ENCODE data around the gene JMJD1C. TPM values are rescaled to one million over a fixed set of nuclear protein-coding genes. Genes with fewer than 3 reads are reported as not detected.

The JMJD1C gene
- total RNA-seq, 1 experiment from 2014 or later, result 66.3 TPM

DNA sequence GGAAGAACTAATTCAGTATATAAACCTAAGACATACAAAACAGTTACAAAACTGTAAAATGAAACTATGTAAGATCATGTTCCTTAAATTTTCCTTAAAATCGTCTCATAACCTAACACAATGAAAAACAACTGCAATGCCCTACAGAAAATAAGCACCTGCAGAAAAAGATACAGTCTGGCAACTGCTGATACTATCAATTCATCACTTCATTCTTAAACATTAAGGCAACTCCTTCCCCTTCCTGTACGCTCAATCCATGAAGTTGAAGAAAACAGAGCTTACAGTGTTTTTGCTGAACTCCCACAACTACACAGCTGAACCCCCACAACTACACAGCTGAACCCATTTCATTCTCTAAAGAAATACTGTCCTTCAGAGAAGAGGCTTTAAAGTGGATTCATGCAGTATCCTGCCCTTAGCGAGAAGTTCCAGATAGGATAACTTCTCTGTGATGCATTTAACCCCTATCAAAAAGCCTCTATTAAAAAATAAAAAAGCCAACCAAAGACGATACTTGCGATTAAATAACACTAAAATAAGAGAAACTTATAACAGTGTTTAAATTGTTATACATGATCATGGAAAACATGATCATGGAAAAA lies 50.0 kb downstream of the JMJD1C start:
- no peaks in the 10 kb centered on the region for H3K27me3 ChIP-seq (ENCODE audit: insufficient read depth, low read length)
- H3K36me3 ChIP-seq (ENCODE audit: control insufficient read depth in 1 of 2, insufficient read depth in 2 of 2, low read length in 2 of 2), result no peaks in the 10 kb centered on the region
- H3K27ac ChIP-seq (ENCODE audit: low read depth, low read length), result no peak overlapping the region
- H3K79me2 ChIP-seq (ENCODE audit: insufficient read depth, low read length), result peaks cover 81% of the 10 kb centered on the region
- no peaks in the 10 kb centered on the region for H3K4me1 ChIP-seq (ENCODE audit: control insufficient read depth in 1 of 2, insufficient read depth in 2 of 2, low read length in 2 of 2)
- TF ChIP-seq FOSL1 (IDR thresholded peaks at IDR 0.05; ENCODE audit: low read depth), result no peak
- no peak for TF ChIP-seq JUND (IDR thresholded peaks at IDR 0.05)
- no peak for TF ChIP-seq SRF (IDR thresholded peaks at IDR 0.05; ENCODE audit: low read depth)
- TF ChIP-seq POLR2AphosphoS5 (IDR thresholded peaks at IDR 0.05; ENCODE audit: low read depth, low read length), result no peak
- TF ChIP-seq, protein P1, sequence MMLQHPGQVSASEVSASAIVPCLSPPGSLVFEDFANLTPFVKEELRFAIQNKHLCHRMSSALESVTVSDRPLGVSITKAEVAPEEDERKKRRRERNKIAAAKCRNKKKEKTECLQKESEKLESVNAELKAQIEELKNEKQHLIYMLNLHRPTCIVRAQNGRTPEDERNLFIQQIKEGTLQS (IDR thresholded peaks at IDR 0.05), result no peak
- TF ChIP-seq ZFX (IDR thresholded peaks at IDR 0.05), result no peak
- TF ChIP-seq, protein P2, sequence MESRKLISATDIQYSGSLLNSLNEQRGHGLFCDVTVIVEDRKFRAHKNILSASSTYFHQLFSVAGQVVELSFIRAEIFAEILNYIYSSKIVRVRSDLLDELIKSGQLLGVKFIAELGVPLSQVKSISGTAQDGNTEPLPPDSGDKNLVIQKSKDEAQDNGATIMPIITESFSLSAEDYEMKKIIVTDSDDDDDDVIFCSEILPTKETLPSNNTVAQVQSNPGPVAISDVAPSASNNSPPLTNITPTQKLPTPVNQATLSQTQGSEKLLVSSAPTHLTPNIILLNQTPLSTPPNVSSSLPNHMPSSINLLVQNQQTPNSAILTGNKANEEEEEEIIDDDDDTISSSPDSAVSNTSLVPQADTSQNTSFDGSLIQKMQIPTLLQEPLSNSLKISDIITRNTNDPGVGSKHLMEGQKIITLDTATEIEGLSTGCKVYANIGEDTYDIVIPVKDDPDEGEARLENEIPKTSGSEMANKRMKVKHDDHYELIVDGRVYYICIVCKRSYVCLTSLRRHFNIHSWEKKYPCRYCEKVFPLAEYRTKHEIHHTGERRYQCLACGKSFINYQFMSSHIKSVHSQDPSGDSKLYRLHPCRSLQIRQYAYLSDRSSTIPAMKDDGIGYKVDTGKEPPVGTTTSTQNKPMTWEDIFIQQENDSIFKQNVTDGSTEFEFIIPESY (IDR thresholded peaks at IDR 0.05; ENCODE audit: extremely low read depth, insufficient replicate concordance, low read length), result no peak
- TF ChIP-seq ELF1 (IDR thresholded peaks at IDR 0.05; ENCODE audit: borderline replicate concordance, low read depth), result no peak
- TF ChIP-seq, protein P3, sequence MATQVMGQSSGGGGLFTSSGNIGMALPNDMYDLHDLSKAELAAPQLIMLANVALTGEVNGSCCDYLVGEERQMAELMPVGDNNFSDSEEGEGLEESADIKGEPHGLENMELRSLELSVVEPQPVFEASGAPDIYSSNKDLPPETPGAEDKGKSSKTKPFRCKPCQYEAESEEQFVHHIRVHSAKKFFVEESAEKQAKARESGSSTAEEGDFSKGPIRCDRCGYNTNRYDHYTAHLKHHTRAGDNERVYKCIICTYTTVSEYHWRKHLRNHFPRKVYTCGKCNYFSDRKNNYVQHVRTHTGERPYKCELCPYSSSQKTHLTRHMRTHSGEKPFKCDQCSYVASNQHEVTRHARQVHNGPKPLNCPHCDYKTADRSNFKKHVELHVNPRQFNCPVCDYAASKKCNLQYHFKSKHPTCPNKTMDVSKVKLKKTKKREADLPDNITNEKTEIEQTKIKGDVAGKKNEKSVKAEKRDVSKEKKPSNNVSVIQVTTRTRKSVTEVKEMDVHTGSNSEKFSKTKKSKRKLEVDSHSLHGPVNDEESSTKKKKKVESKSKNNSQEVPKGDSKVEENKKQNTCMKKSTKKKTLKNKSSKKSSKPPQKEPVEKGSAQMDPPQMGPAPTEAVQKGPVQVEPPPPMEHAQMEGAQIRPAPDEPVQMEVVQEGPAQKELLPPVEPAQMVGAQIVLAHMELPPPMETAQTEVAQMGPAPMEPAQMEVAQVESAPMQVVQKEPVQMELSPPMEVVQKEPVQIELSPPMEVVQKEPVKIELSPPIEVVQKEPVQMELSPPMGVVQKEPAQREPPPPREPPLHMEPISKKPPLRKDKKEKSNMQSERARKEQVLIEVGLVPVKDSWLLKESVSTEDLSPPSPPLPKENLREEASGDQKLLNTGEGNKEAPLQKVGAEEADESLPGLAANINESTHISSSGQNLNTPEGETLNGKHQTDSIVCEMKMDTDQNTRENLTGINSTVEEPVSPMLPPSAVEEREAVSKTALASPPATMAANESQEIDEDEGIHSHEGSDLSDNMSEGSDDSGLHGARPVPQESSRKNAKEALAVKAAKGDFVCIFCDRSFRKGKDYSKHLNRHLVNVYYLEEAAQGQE (IDR thresholded peaks at IDR 0.05; ENCODE audit: low read depth), result no peak
- TF ChIP-seq YY1 (IDR thresholded peaks at IDR 0.05; ENCODE audit: extremely low read depth, insufficient replicate concordance, low read depth, low read length), result no peak
- TF ChIP-seq, protein P4, sequence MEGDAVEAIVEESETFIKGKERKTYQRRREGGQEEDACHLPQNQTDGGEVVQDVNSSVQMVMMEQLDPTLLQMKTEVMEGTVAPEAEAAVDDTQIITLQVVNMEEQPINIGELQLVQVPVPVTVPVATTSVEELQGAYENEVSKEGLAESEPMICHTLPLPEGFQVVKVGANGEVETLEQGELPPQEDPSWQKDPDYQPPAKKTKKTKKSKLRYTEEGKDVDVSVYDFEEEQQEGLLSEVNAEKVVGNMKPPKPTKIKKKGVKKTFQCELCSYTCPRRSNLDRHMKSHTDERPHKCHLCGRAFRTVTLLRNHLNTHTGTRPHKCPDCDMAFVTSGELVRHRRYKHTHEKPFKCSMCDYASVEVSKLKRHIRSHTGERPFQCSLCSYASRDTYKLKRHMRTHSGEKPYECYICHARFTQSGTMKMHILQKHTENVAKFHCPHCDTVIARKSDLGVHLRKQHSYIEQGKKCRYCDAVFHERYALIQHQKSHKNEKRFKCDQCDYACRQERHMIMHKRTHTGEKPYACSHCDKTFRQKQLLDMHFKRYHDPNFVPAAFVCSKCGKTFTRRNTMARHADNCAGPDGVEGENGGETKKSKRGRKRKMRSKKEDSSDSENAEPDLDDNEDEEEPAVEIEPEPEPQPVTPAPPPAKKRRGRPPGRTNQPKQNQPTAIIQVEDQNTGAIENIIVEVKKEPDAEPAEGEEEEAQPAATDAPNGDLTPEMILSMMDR (IDR thresholded peaks at IDR 0.05 in 2 of 3, conservative IDR thresholded peaks at IDR 0.05 in 1 of 3; ENCODE audit: borderline replicate concordance in 1 of 3, insufficient read depth in 1 of 3, low read depth in 2 of 3, low read length in 2 of 3), result no peak
- TF ChIP-seq RAD21 (IDR thresholded peaks at IDR 0.05; ENCODE audit: low read depth), result no peak
- TF ChIP-seq EZH2 (IDR thresholded peaks at IDR 0.05), result no peak
- no peak for TF ChIP-seq SP1 (IDR thresholded peaks at IDR 0.05; ENCODE audit: low read depth)
- TF ChIP-seq SIN3A (IDR thresholded peaks at IDR 0.05; ENCODE audit: low read depth), result no peak
- no peak for TF ChIP-seq POLR2A (IDR thresholded peaks at IDR 0.05; ENCODE audit: borderline replicate concordance, extremely low read depth, insufficient read depth, insufficient read length)
- H3K4me2 ChIP-seq (ENCODE audit: low read length), result no peak overlapping the region
- POLR2A ChIA-PET, result no interaction called here
- H2AFZ ChIP-seq (ENCODE audit: low read depth, low read length, poor library complexity, severe bottlenecking), result no peak overlapping the region
- no peak overlapping the region for H3K4me3 ChIP-seq (replicated peaks in 1 of 2; ENCODE audit: low read depth in 1 of 2, low read length in 2 of 2)
- ATAC-seq (no peak), DNase-seq (ENCODE audit: low read depth, low spot score) (no peak)
- no TSS peak for BruUV-seq (replicated peaks)
- peaks cover 5% of the 10 kb centered on the region; the same call in 1 of the 2 replicates for H4K20me1 ChIP-seq (ENCODE audit: insufficient read depth)
- no peak overlapping the region for H3K9ac ChIP-seq (ENCODE audit: low read length)
- no peaks in the 10 kb centered on the region for H3K9me2 ChIP-seq (ENCODE audit: insufficient read depth)
- CTCF ChIA-PET, result no interaction called here
- intact Hi-C loops (cut with micrococcal nuclease), result no loop called here
- no peaks in the 10 kb centered on the region for H3K9me3 ChIP-seq (ENCODE audit: control insufficient read depth in 1 of 2, insufficient read depth in 1 of 2, low read depth in 1 of 2, low read length in 2 of 2)
- RAD21 ChIA-PET (ENCODE audit: low non-redundant PET in 1 of 2, low total read pairs in 2 of 2, uncharacterized antibody in 2 of 2, unreplicated experiment in 2 of 2), result no interaction called here

Data from HCT116 (cell line).